B cell (primary cell): ENCODE data around the gene AATK. TPM values are rescaled to one million over a fixed set of nuclear protein-coding genes. Genes with fewer than 3 reads are reported as not detected.

Source experiments
- ATAC-seq: fragments of 200-7000 bp; cut with Tn5 transposase; one replicate; pipeline ENCODE4 v1.10.0; 2021; ENCODE audit warnings: low read depth, mild to moderate bottlenecking, moderate number of reproducible peaks, moderate library complexity
- CTCF ChIA-PET: fragments of 350-600 bp; sonication (Branson Sonifier 250); formaldehyde crosslinking; loops from one replicate; lab custom pipeline; 2021; ENCODE audit warnings: antibody characterized with exemption, inconsistent platforms; lab: Charles Lee
- POLR2A ChIA-PET: fragments of 350-600 bp; sonication (Branson Sonifier 250); formaldehyde crosslinking; loops from one replicate; lab custom pipeline; 2021; ENCODE audit warnings: antibody characterized with exemption; lab: Charles Lee
- DNase-seq: peaks from one replicate; pipeline ENCODE4 v3.0.0; 2013
- H2AFZ ChIP-seq: 2 replicates; pipeline ENCODE4 v1.6.1; 2012; ENCODE audit warnings: mild to moderate bottlenecking, low read depth, low read length; ENCODE audit not compliant: insufficient read depth, poor library complexity, severe bottlenecking
- H3K27ac ChIP-seq, 2 donors: 1 replicate in 1 of 2; 2 replicates in 1 of 2; pipeline ENCODE4 v1.5.1; 2012 to 2013; ENCODE audit warnings: low read length in 2 of 2, mild to moderate bottlenecking in 2 of 2, moderate library complexity in 1 of 2
- H3K27me3 ChIP-seq, 4 experiments: fragments of 200-600 bp in 1 of 4; sonication (generic) in 1 of 4; replicated peaks in 1 of 4; 1 replicate in 2 of 4; 2 replicates in 2 of 4; pipeline versions ENCODE4 v1.6.1 to v1.7.0; 2013 to 2016; ENCODE audit warnings: low read length in 3 of 4, mild to moderate bottlenecking in 2 of 4, mixed read lengths in 1 of 4, moderate library complexity in 1 of 4; ENCODE audit not compliant: insufficient read depth in 4 of 4, control insufficient read depth in 3 of 4; ENCODE audit errors: control extremely low read depth in 1 of 4
- H3K36me3 ChIP-seq, 2 experiments: replicated peaks in 1 of 2; 1 replicate in 1 of 2; 2 replicates in 1 of 2; pipeline versions ENCODE4 v1.6.1 to v1.7.1; 2013; ENCODE audit warnings: low read length in 1 of 2; ENCODE audit not compliant: insufficient read depth in 2 of 2, control insufficient read depth in 1 of 2; ENCODE audit errors: control extremely low read depth in 1 of 2, extremely low read depth in 1 of 2
- H3K4me1 ChIP-seq, 2 donors: fragments of 200-600 bp in 1 of 2; sonication (generic) in 1 of 2; 1 replicate in 1 of 2; 2 replicates in 1 of 2; pipeline versions ENCODE4 v1.5.1 to v1.6.1; 2013 to 2017; ENCODE audit warnings: low read length in 2 of 2; ENCODE audit not compliant: control insufficient read depth in 2 of 2, insufficient read depth in 2 of 2
- H3K4me2 ChIP-seq: replicated peaks from 2 replicates; pipeline ENCODE3; 2012; ENCODE audit warnings: mild to moderate bottlenecking, low read depth, low read length; ENCODE audit not compliant: poor library complexity, severe bottlenecking
- H3K4me3 ChIP-seq, 5 experiments: fragments of 200-600 bp in 1 of 5; sonication (generic) in 1 of 5; 1 replicate in 3 of 5; 2 replicates in 2 of 5; pipeline versions ENCODE4 v1.5.1 to v1.7.0; 2011 to 2016; ENCODE audit warnings: low read length in 4 of 5, mild to moderate bottlenecking in 4 of 5, low read depth in 2 of 5, control low read depth in 1 of 5, moderate library complexity in 1 of 5; ENCODE audit not compliant: insufficient read depth in 1 of 5; ENCODE audit errors: control extremely low read depth in 1 of 5, extremely low read depth in 1 of 5
- H3K79me2 ChIP-seq: fragments of 200-600 bp; sonication (generic); one replicate; pipeline ENCODE4 v1.6.0; 2016; ENCODE audit warnings: low read length; ENCODE audit not compliant: control insufficient read depth, insufficient read depth
- H3K9ac ChIP-seq: fragments of 200-600 bp; sonication (generic); 2 replicates; pipeline ENCODE4 v1.6.1; 2017; ENCODE audit warnings: mild to moderate bottlenecking, low read length, moderate library complexity
- H3K9me3 ChIP-seq, 3 donors: one replicate each; pipeline versions ENCODE4 v1.6.1 to v1.7.1; 2013; ENCODE audit warnings: low read length in 2 of 3; ENCODE audit not compliant: control insufficient read depth in 2 of 3, insufficient read depth in 1 of 3; ENCODE audit errors: control extremely low read depth in 1 of 3
- H4K20me1 ChIP-seq: 2 replicates; pipeline ENCODE4 v1.6.0; 2012; ENCODE audit warnings: mild to moderate bottlenecking, low read length; ENCODE audit not compliant: insufficient read depth, control insufficient read depth, poor library complexity, severe bottlenecking
- H3K27ac Mint-ChIP-seq: one replicate; pipeline ENCODE4 v1.8.0; 2021; ENCODE audit warnings: mixed read lengths
- H3K27me3 Mint-ChIP-seq: one replicate; pipeline ENCODE4 v1.8.0; 2021; ENCODE audit warnings: mixed read lengths
- H3K4me1 Mint-ChIP-seq: one replicate; pipeline ENCODE4 v1.8.0; 2021; ENCODE audit warnings: mixed read lengths
- H3K4me3 Mint-ChIP-seq: one replicate; pipeline ENCODE4 v1.8.0; 2021; ENCODE audit warnings: mixed read lengths
- H3K9me3 Mint-ChIP-seq: one replicate; pipeline ENCODE4 v1.8.0; 2022; ENCODE audit warnings: mixed read lengths; ENCODE audit not compliant: insufficient read depth
- CTCF ChIP-seq: fragments of 200-600 bp; IDR thresholded peaks from one replicate; pipeline ENCODE4 v1.8.0; 2022; ENCODE audit warnings: antibody characterized with exemption, mild to moderate bottlenecking
- EZH2 ChIP-seq: IDR thresholded peaks from 2 replicates; pipeline ENCODE4 v1.6.1; 2012; ENCODE audit warnings: borderline replicate concordance, low read depth, mild to moderate bottlenecking, moderate library complexity, low read length; ENCODE audit not compliant: insufficient read depth, poor library complexity, severe bottlenecking
- WGBS: methylation state at CpG from one replicate; pipeline ENCODE4 v1.1.5; 2013; ENCODE audit warnings: missing lambda C conversion rate; ENCODE audit not compliant: insufficient coverage; 5-methylcytosine and 5-hydroxymethylcytosine counted together
- intact Hi-C: fragments of 100-400 bp; cut with micrococcal nuclease; formaldehyde crosslinking; loops from one replicate; pipeline ENCODE4 v1.10.0; 2022
- polyA plus RNA-seq: library from polyadenylated mRNA; depleted of rRNA; stranded (reverse); fragments of >200 nt; gene quantifications from 2 replicates; pipeline ENCODE4 v1.2.3, GENCODE V29; 2012
- total RNA-seq, 2 donors: library from RNA; stranded (reverse); fragments of 120-200 nt in 1 of 2; gene quantifications; 1 replicate in 1 of 2; 2 replicates in 1 of 2; pipeline versions ENCODE4 v1.2.3 to v1.2.4, GENCODE V29; 2013 to 2022

AATK gene
- total and polyA plus RNA-seq, 2 donors (not counting 1 experiment from before 2014, with no cell fraction given) = 0.21 to 1.7 TPM

- Histone ChIP-seq H3K9me3 (no peaks in the 10 kb centered on the region), H3K27ac (no peak overlapping the region), H3K79me2 (no peaks in the 10 kb centered on the region), H3K4me2 (no peak overlapping the region), H3K4me1 (no peaks in the 10 kb centered on the region), H2AFZ (no peak overlapping the region), H3K36me3 (no peaks in the 10 kb centered on the region), H4K20me1 (no peaks in the 10 kb centered on the region), H3K4me3 (no peak overlapping the region), H3K27me3 (peaks cover 0 to 2% (median under 1%) of the 10 kb centered on the region in 4 experiments), H3K9ac (no peak overlapping the region)
- Mint-ChIP-seq H3K4me3 (no peak overlapping the region), H3K9me3 (no peaks in the 10 kb centered on the region), H3K27me3 (peaks cover 15% of the 10 kb centered on the region), H3K27ac (no peak overlapping the region), H3K4me1 (peaks cover 9% of the 10 kb centered on the region)
- ChIA-PET CTCF (interaction anchor here (1.1 kb wide), 1 partner anchor 8 kb away, joined by 4 read pairs; no protein-coding TSS in a partner anchor), POLR2A (no interaction called here)
- no peak for TF ChIP-seq EZH2
- TF ChIP-seq CTCF = no peak
- ATAC-seq (no peak), DNase-seq (no peak)
- WGBS = 91% methylated on average over 11 of the region's 13 CpGs
- intact Hi-C loops = no loop called here
Measured at GRCh38 chr17:81151278-81151677, 14.7 kb downstream of the AATK start.

GRCh38 chr17:81150377-81151077, 15.5 kb downstream of the AATK start:
- no peaks in the 10 kb centered on the region for H3K9me3 ChIP-seq
- ChIA-PET POLR2A (no interaction called here), CTCF (no interaction called here)
- H3K27ac ChIP-seq = no peak overlapping the region
- 54% methylated on average over 13 of the region's 14 CpGs for WGBS
- H3K36me3 ChIP-seq = no peaks in the 10 kb centered on the region
- H3K27me3 ChIP-seq = peaks cover 0 to 2% (median under 1%) of the 10 kb centered on the region in 4 experiments
- ATAC-seq (no peak), DNase-seq (no peak)
- H2AFZ ChIP-seq = no peak overlapping the region
- Mint-ChIP-seq H3K27me3 (peaks cover 15% of the 10 kb centered on the region), H3K4me1 (peaks cover 9% of the 10 kb centered on the region), H3K4me3 (no peak overlapping the region), H3K9me3 (no peaks in the 10 kb centered on the region), H3K27ac (no peak overlapping the region)
- H3K4me1 ChIP-seq = no peaks in the 10 kb centered on the region
- intact Hi-C loops = no loop called here
- peak overlapping the region in 1 of 5 experiments; percentile 7 for H3K4me3 ChIP-seq
- H4K20me1 ChIP-seq = no peaks in the 10 kb centered on the region
- H3K4me2 ChIP-seq = no peak overlapping the region
- TF ChIP-seq EZH2 = no peak
- TF ChIP-seq CTCF = no peak
- no peak overlapping the region for H3K9ac ChIP-seq
- H3K79me2 ChIP-seq = no peaks in the 10 kb centered on the region
